SK-N-SH (cell line): Measurements from ENCODE around the gene ZCCHC2. TPM values are rescaled to one million over a fixed set of nuclear protein-coding genes. Genes with fewer than 3 reads are reported as not detected.

ENCODE experiments used
- CTCF ChIA-PET: fragments of 300-600, 350-600 bp; formaldehyde crosslinking; extraction: SDS; loops from one replicate; lab custom pipeline; 2021; lab: Yijun Ruan, JAX
- POLR2A ChIA-PET: fragments of 350-600 bp; sonication (Branson Sonifier 250); formaldehyde crosslinking; extraction: SDS; loops from one replicate; lab custom pipeline; 2020; ENCODE audit warnings: antibody characterized with exemption, inconsistent platforms; lab: Yijun Ruan, JAX
- DNase-seq: peaks from one replicate; pipeline ENCODE4 v3.0.0; 2012
- H2AFZ ChIP-seq: fragments of 200-600 bp; sonication (generic); 2 replicates; pipeline ENCODE4 v1.8.1; 2016; ENCODE audit warnings: antibody characterized with exemption, mild to moderate bottlenecking, low read depth
- H3F3A ChIP-seq: fragments of 200-600 bp; sonication (generic); replicated peaks from 2 replicates; pipeline ENCODE3; 2016; ENCODE audit warnings: antibody characterized with exemption, mild to moderate bottlenecking; ENCODE audit not compliant: insufficient read depth
- H3K27ac ChIP-seq, 2 experiments: fragments of 200-500 bp in 1 of 2; fragments of 200-600 bp in 1 of 2; sonication (Bioruptor generic) in 1 of 2; sonication (generic), shearing (Covaris generic) in 1 of 2; 2 replicates each; pipeline versions ENCODE4 v1.5.1 to v1.6.1; 2014 to 2016; ENCODE audit warnings: low read depth in 2 of 2, inconsistent platforms in 1 of 2, low read length in 1 of 2, mild to moderate bottlenecking in 1 of 2, mixed read lengths in 1 of 2
- H3K27me3 ChIP-seq: fragments of 200-600 bp; sonication (generic), shearing (Covaris generic); 2 replicates; pipeline ENCODE4 v1.6.1; 2016; ENCODE audit warnings: mixed run types; ENCODE audit not compliant: insufficient read depth
- H3K36me3 ChIP-seq, 2 experiments: fragments of 200-500 bp in 1 of 2; fragments of 200-600 bp in 1 of 2; sonication (Bioruptor generic) in 1 of 2; sonication (generic) in 1 of 2; replicated peaks in 1 of 2; 2 replicates each; pipeline versions ENCODE3 to v1.5.1; 2014 to 2016; ENCODE audit warnings: low read length in 1 of 2, mild to moderate bottlenecking in 1 of 2; ENCODE audit not compliant: insufficient read depth in 2 of 2, control insufficient read depth in 1 of 2
- H3K4me1 ChIP-seq, 2 experiments: fragments of 200-500 bp in 1 of 2; fragments of 200-600 bp in 1 of 2; sonication (Bioruptor generic) in 1 of 2; sonication (generic), shearing (Covaris generic) in 1 of 2; 2 replicates each; pipeline versions ENCODE4 v1.5.1 to v1.6.1; 2014 to 2016; ENCODE audit warnings: low read depth in 1 of 2, low read length in 1 of 2, mixed run types in 1 of 2; ENCODE audit not compliant: insufficient read depth in 2 of 2, control insufficient read depth in 1 of 2
- H3K4me2 ChIP-seq: fragments of 200-600 bp; sonication (generic), shearing (Covaris generic); 2 replicates; pipeline ENCODE4 v1.6.1; 2017; ENCODE audit warnings: mixed run types
- H3K4me3 ChIP-seq, 2 experiments: fragments of 200-500 bp in 1 of 2; fragments of 200-600 bp in 1 of 2; sonication (Bioruptor generic) in 1 of 2; sonication (generic), shearing (Covaris generic) in 1 of 2; 2 replicates each; pipeline versions ENCODE4 v1.5.1 to v1.8.1; 2014 to 2016; ENCODE audit warnings: low read depth in 2 of 2, inconsistent platforms in 1 of 2, low read length in 1 of 2, mild to moderate bottlenecking in 1 of 2, mixed read lengths in 1 of 2, moderate library complexity in 1 of 2
- H3K79me2 ChIP-seq: fragments of 200-600 bp; sonication (generic); 2 replicates; pipeline ENCODE4 v1.8.1; 2017; ENCODE audit warnings: mild to moderate bottlenecking; ENCODE audit not compliant: insufficient read depth
- H3K9ac ChIP-seq: fragments of 200-600 bp; sonication (generic); 2 replicates; pipeline ENCODE4 v1.6.1; 2017; ENCODE audit warnings: mixed run types
- H3K9me2 ChIP-seq: fragments of 200-600 bp; sonication (generic); 2 replicates; pipeline ENCODE4 v1.6.1; 2017; ENCODE audit warnings: mixed run types
- H3K9me3 ChIP-seq: fragments of 200-600 bp; sonication (generic); 2 replicates; pipeline ENCODE4 v1.6.1; 2017; ENCODE audit warnings: mixed run types, mild to moderate bottlenecking, moderate library complexity
- H4K20me1 ChIP-seq: fragments of 200-600 bp; sonication (generic); 2 replicates; pipeline ENCODE4 v1.6.1; 2017; ENCODE audit warnings: mild to moderate bottlenecking, mixed run types; ENCODE audit not compliant: insufficient read depth
- CHD2 ChIP-seq: fragments of 150-350 bp; IDR thresholded peaks from 2 replicates; pipeline ENCODE4 v1.6.1; 2018; ENCODE audit warnings: low read length; ENCODE audit not compliant: partially characterized antibody
- EZH2phosphoT487 ChIP-seq: fragments of 200-600 bp; sonication (generic); IDR thresholded peaks from 2 replicates; pipeline ENCODE4 v1.6.1; 2017; ENCODE audit warnings: low read depth, mixed run types, mild to moderate bottlenecking, antibody characterized with exemption, moderate library complexity, borderline replicate concordance
- FOSL2 ChIP-seq: IDR thresholded peaks from 2 replicates; pipeline ENCODE4 v1.4.0; 2012; ENCODE audit warnings: low read depth, mild to moderate bottlenecking, moderate library complexity, borderline replicate concordance
- FOXJ3 ChIP-seq: sonication (generic); formaldehyde crosslinking; IDR thresholded peaks from 2 replicates; pipeline ENCODE4 v1.5.1; 2020; ENCODE audit warnings: mild to moderate bottlenecking, missing genetic modification reagents
- FOXM1 ChIP-seq: IDR thresholded peaks from 2 replicates; pipeline ENCODE4 v1.4.0; 2012; ENCODE audit warnings: low read depth, mild to moderate bottlenecking
- GABPA ChIP-seq: IDR thresholded peaks from 2 replicates; pipeline ENCODE4 v1.4.0; 2012; ENCODE audit warnings: low read depth, mild to moderate bottlenecking
- IRF3 ChIP-seq: fragments of 150-350 bp; IDR thresholded peaks from 2 replicates; pipeline ENCODE4 v1.6.1; 2016; ENCODE audit warnings: mild to moderate bottlenecking, low read depth, low read length
- MAX ChIP-seq: IDR thresholded peaks from 2 replicates; pipeline ENCODE4 v1.4.0; 2012; ENCODE audit warnings: low read depth
- MXI1 ChIP-seq: IDR thresholded peaks from 2 replicates; pipeline ENCODE4 v1.6.1; 2012; ENCODE audit warnings: mild to moderate bottlenecking, low read depth, low read length, improper control_type of control experiment
- NRF1 ChIP-seq: IDR thresholded peaks from 2 replicates; pipeline ENCODE4 v1.6.1; 2012; ENCODE audit warnings: low read depth, mild to moderate bottlenecking, low read length
- PBX3 ChIP-seq: IDR thresholded peaks from 2 replicates; pipeline ENCODE4; 2012
- RAD21 ChIP-seq: IDR thresholded peaks from 2 replicates; pipeline ENCODE4 v1.6.1; 2012; ENCODE audit warnings: mild to moderate bottlenecking, low read length
- RCOR1 ChIP-seq: fragments of 150-350 bp; IDR thresholded peaks from 2 replicates; pipeline ENCODE4 v1.6.1; 2017; ENCODE audit warnings: antibody characterized with exemption, low read length
- RFX5 ChIP-seq: IDR thresholded peaks from 2 replicates; pipeline ENCODE4 v1.6.1; 2012; ENCODE audit warnings: mild to moderate bottlenecking, improper control_type of control experiment, low read length
- RXRA ChIP-seq: IDR thresholded peaks from 2 replicates; pipeline ENCODE4 v1.4.0; 2012; ENCODE audit warnings: low read depth, mild to moderate bottlenecking, borderline replicate concordance
- SIN3A ChIP-seq: IDR thresholded peaks from 2 replicates; pipeline ENCODE4 v1.6.1; 2012; ENCODE audit warnings: low read depth, mild to moderate bottlenecking, low read length, moderate library complexity, borderline replicate concordance
- TAF1 ChIP-seq: IDR thresholded peaks from 2 replicates; pipeline ENCODE4 v1.6.1; 2012; ENCODE audit warnings: low read depth, mild to moderate bottlenecking, low read length, moderate library complexity, borderline replicate concordance
- TEAD4 ChIP-seq: IDR thresholded peaks from 2 replicates; pipeline ENCODE4 v1.4.0; 2012; ENCODE audit warnings: mild to moderate bottlenecking, borderline replicate concordance; ENCODE audit not compliant: insufficient read depth
- YY1 ChIP-seq: IDR thresholded peaks from 2 replicates; pipeline ENCODE4 v1.4.0; 2012; ENCODE audit warnings: low read depth, mild to moderate bottlenecking
- ZBTB33 ChIP-seq: IDR thresholded peaks from 2 replicates; pipeline ENCODE4 v1.4.0; 2012; ENCODE audit warnings: low read depth, borderline replicate concordance
- WGBS: methylation state at CpG from one replicate; pipeline ENCODE4 v1.1.6; 2017; ENCODE audit warnings: low lambda C conversion rate; 5-methylcytosine and 5-hydroxymethylcytosine counted together
- polyA plus RNA-seq, 3 experiments: library from polyadenylated mRNA; depleted of rRNA; stranded (reverse); fragments of >200 nt; gene quantifications; 2 replicates each; pipeline ENCODE4 v1.2.3, GENCODE V29; 2012

Gene ZCCHC2
- polyA plus RNA-seq, 1 of the 3 experiments (the other 2 are of a cell fraction) = 7.3 TPM

- ChIA-PET POLR2A (no interaction called here), CTCF (interaction anchor here (1.2 to 1.7 kb wide), 3 partner anchors 16 to 176 kb away, joined by 3 to 10 read pairs (median 4); no protein-coding TSS in a partner anchor)
- Histone ChIP-seq H4K20me1 (no peaks in the 10 kb centered on the region), H3F3A (no peaks in the 10 kb centered on the region), H3K9me3 (no peaks in the 10 kb centered on the region), H3K4me2 (no peak overlapping the region), H3K27me3 (no peaks in the 10 kb centered on the region; the same call in 1 of the 2 replicates), H3K36me3 (no peaks in the 10 kb centered on the region), H3K27ac (no peak overlapping the region), H3K9me2 (no peaks in the 10 kb centered on the region), H3K4me1 (no peaks in the 10 kb centered on the region; a peak in 1 of 4 replicates), H2AFZ (no peak overlapping the region), H3K9ac (no peak overlapping the region), H3K4me3 (no peak overlapping the region), H3K79me2 (no peaks in the 10 kb centered on the region)
- TF ChIP-seq RFX5 (no peak), RCOR1 (no peak), IRF3 (no peak), FOXJ3 (CRISPR knock-in tag) (no peak), GABPA (no peak), FOSL2 (no peak), YY1 (no peak), MAX (no peak), SIN3A (no peak), CHD2 (no peak), PBX3 (no peak), RAD21 (no peak), RXRA (no peak), MXI1 (no peak), EZH2phosphoT487 (no peak), TAF1 (no peak), NRF1 (no peak), ZBTB33 (no peak), TEAD4 (no peak), FOXM1 (no peak)
- DNase-seq = no peak
- 53% methylated on average over 8 of the region's 8 CpGs for WGBS
Observed at GRCh38 chr18:62601871-62602270, 79.0 kb downstream of the ZCCHC2 start.
